Stimulated activated CD4-positive, alpha-beta T cell treated with anti-CD3 and anti-CD28 coated beads, Interleukin-12 subunit alpha, Interleukin-12 subunit beta, amount 100 ng/mL, for 4 hours (primary cell): ENCODE data around the gene RYK.
"Not testable (repeated sequence)": the region's sequence is repeated elsewhere in the genome, so short reads cannot be mapped to it uniquely, and the experiment has no call there.

Source experiments
- DNase-seq: peaks from one replicate; pipeline ENCODE4 v3.0.0-alpha.2; 2020

RYK gene

DNA sequence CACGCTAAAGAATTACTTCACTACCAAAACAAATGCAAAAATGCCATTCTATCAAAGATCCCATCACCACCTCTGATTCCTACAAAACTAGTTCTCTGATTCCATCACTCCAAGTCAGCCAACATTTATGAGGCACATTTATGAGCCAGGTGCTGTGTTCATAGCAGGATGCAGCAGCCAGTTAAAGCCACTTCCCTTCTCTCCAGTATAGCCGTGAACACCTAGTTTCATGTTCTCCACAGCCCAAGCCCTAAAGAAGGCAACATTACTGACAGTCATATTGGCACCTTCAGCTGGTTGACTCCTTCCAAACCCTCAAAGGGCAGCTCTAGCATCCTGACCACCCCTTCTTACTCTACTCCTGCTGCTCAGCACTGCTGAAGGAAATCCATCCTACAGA is 36.4 kb downstream of the RYK start:
- DNase-seq: no peak

- DNase-seq: peak; percentile 92
Measured at GRCh38 chr3:134212967-134213665, 37.5 kb downstream of the RYK start.

- DNase-seq: no peak
Measured at GRCh38 chr3:134211797-134212196, 38.9 kb downstream of the RYK start.

GRCh38 chr3:134205451-134205850 is 45.2 kb downstream of the RYK start:
- DNase-seq: no peak

GRCh38 chr3:134201201-134202130 is 49.2 kb downstream of the RYK start:
- no peak for DNase-seq

GRCh38 chr3:134199880-134200279 is 50.8 kb downstream of the RYK start:
- not testable (repeated sequence) for DNase-seq

DNA sequence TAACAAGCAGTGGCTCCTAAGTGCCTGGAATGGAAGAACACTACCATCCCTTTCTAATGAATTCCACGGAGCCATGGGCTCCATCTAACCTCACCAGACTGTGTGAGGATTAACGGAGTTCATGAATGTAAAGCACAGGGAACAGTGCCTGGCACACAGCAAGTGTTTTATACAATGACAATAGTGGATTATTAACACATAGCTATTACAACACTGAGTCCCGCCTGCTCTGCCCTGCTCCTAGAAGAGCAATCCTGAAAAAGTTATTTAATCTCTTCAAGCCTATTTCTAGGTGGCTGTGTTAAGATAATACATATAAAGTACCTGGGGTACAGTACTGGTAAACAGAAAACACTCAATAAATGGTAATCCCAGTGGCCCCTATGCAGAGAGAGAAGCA is 51.4 kb downstream of the RYK start:
- no peak for DNase-seq

DNA sequence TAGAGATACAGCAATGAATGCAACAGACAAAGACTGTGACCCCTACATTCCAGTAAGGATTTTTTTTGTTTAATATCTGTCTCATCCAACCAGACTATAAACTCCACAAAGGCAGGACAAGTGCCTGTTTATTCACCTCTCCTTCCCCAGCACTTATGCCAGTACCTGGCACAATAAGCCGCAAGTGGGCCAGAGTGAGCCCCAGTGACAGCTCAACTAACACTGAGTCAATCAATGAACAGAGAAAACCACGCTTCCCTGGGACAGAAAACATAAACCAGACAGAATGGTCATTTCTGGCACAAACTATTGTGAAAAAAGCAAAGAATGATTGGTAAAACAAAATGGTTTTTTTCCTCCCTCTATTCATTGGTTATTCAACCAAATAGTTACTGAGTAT is 52.2 kb downstream of the RYK start:
- no peak for DNase-seq

- DNase-seq: no peak
Measured at GRCh38 chr3:134197681-134198261, 52.9 kb downstream of the RYK start.

GRCh38 chr3:134194247-134194646 is 56.4 kb downstream of the RYK start:
- DNase-seq: no peak

DNA sequence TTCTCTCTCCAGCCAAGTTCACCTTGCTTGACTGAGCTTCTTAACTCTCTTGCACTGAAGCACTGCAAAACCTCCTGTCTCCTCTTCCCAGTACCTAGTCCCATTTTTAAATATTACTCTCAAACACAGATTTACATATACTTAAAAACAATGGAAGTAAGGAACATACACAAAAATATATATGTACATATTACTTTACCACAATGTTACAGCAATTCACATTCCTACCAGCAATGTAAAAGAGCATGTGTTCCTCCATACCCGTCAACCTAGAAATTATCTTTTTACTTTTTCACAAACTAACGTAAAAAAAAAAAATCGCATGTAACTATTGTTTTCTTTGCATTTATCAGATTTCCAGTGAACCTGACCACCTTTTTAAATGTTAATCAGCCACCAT is 60.4 kb downstream of the RYK start:
- no peak for DNase-seq

- no peak for DNase-seq
Measured at GRCh38 chr3:134189849-134190248, 60.8 kb downstream of the RYK start.

GRCh38 chr3:134186391-134186790 is 64.3 kb downstream of the RYK start:
- no peak for DNase-seq

GRCh38 chr3:134180761-134181160 is 69.9 kb downstream of the RYK start:
- DNase-seq: no peak

GRCh38 chr3:134179508-134179907 is 71.2 kb downstream of the RYK start:
- no peak for DNase-seq

GRCh38 chr3:134163096-134163495 is 87.6 kb downstream of the RYK start:
- no peak for DNase-seq

DNA sequence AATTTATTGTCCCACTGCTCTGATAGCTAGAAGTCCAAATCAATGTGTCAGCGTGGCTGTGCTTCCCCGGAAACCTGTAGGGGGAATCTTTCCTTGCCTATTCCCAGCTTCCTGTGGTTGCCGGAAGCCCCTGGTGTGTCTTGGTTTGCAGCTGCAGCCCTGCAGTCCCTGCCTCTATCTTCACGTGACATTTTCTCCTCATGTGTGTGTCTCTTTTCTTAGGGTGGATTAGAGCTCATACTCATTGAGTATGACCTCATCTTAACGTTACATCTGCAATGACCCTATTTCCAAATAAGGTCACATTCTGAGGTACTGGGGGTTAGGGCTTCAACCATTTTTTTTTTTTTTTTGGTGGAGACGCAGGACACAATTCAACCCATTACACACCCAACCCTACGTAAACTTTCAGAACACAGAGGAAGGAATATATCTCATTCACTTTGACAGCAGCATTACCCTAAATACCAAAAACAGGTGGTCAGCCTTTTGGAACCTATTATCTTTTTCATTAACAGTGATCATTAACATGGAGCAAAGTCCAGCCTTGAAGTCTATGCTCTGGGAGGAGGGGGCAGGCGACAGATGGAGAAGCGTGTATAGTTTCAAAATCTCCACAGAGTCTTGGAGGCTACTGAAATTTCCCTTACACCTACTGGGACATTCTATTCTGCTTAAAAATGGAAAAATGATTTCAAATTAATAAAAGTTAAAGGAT is 88.6 kb downstream of the RYK start:
- no peak for DNase-seq

DNA sequence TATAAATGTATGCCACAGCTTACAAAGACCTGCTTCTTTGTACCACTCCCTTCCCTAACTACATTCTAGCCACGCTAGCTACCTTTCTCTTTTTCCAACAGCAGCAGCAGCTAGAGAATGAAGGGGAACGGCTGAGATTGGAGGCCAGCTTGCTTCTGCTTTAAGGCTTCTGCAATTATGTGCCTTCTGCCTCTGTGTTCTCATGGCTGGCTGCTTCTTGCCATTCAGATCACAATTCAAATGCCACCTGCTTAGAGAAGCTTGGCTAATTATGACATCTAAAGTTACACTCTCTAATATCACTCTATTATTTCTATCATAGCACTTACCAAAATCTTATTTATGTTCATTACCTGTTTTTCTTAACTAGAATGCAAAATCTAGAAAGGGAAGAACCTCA is 95.2 kb downstream of the RYK start:
- no peak for DNase-seq

- DNase-seq: no peak
Measured at GRCh38 chr3:134153761-134154160, 96.9 kb downstream of the RYK start.

- no peak for DNase-seq
Measured at GRCh38 chr3:134150476-134150875, 100.2 kb downstream of the RYK start.

GRCh38 chr3:134149286-134149685 is 101.4 kb downstream of the RYK start:
- DNase-seq: no peak

DNA sequence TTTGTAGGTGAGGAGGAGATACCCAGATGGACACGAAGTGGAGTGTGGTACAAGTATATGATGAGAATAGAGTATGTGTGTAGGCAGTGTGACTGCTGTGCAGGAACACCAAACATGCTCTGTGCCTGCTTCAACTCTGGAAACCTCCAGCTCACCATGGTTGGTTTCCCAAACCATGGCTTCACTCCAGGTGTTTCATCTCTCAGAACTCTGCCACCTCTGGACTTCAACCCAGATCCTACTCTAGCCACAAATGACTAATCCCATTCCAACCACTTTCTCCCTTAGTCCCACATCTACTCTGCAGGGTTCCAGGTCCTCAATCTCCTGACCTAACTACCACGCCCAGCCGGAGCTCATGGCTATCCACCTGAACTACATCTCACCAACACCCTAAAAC is 102.1 kb downstream of the RYK start:
- DNase-seq: no peak

- DNase-seq: no peak
Measured at GRCh38 chr3:134147411-134147810, 103.2 kb downstream of the RYK start.
